AG04450 (cell line): ENCODE results near the gene CPXM2. TPM values are rescaled to one million over a fixed set of nuclear protein-coding genes. Genes with fewer than 3 reads are reported as not detected.

Experiments
- CTCF ChIA-PET: fragments of 300-600, 350-600 bp; formaldehyde crosslinking; extraction: SDS; loops from one replicate; lab custom pipeline; 2022; ENCODE audit warnings: antibody characterized with exemption, inconsistent platforms; lab: Charles Lee
- POLR2A ChIA-PET: fragments of 350-600 bp; formaldehyde crosslinking; extraction: SDS; loops from one replicate; lab custom pipeline; 2021; ENCODE audit warnings: antibody characterized with exemption, inconsistent platforms; lab: Yijun Ruan, JAX
- DNase-seq: peaks from one replicate; pipeline ENCODE4 v3.0.0-alpha.2; 2011; ENCODE audit warnings: low read depth, low spot score
- H3K27ac ChIP-seq: one replicate; pipeline ENCODE4 v1.5.1; 2012; ENCODE audit warnings: low read depth, low read length, control low read depth
- H3K27me3 ChIP-seq: one replicate; pipeline ENCODE4 v1.6.0; 2012; ENCODE audit warnings: low read length; ENCODE audit not compliant: control insufficient read depth, insufficient read depth
- H3K4me3 ChIP-seq: 2 replicates; pipeline ENCODE4 v1.5.1; 2011; ENCODE audit warnings: mild to moderate bottlenecking, low read depth, low read length, control low read depth
- H3K9me3 ChIP-seq: 2 replicates; pipeline ENCODE4 v1.5.1; 2012; ENCODE audit warnings: low read length; ENCODE audit not compliant: control insufficient read depth, insufficient read depth
- polyA plus RNA-seq: library from polyadenylated mRNA; depleted of rRNA; stranded (reverse); fragments of >200 nt; gene quantifications from 2 replicates; pipeline ENCODE4 v1.2.3, GENCODE V29; 2011
- TF ChIP-seq, protein P1 (sequence below): IDR thresholded peaks from 2 replicates; pipeline ENCODE4 v1.5.1; 2011; ENCODE audit warnings: low read depth, low read length, control low read depth, inconsistent platforms

Gene CPXM2
- polyA plus RNA-seq, 1 experiment, result not detected

DNA sequence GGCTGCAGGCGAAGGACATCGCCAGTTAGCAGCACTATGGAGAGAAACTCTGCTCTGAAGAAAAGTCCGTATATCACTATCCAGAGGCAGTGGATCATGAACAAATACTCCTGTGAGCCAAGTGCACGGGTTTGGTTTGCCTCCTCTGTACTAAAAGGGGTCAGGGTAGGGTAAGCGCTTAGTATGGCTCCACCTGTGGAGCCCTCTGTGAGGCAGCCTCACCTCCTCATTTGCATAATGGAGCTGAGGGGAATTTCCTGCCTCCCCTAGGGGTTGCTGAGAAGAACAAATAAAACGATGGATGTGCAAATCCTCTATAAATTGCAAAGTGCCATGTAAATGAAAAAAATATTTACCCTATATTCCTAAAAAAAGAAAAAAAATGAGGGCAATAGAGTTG lies 162.1 kb downstream of the CPXM2 start:
- H3K27ac ChIP-seq, result no peak overlapping the region
- TF ChIP-seq, protein P1, sequence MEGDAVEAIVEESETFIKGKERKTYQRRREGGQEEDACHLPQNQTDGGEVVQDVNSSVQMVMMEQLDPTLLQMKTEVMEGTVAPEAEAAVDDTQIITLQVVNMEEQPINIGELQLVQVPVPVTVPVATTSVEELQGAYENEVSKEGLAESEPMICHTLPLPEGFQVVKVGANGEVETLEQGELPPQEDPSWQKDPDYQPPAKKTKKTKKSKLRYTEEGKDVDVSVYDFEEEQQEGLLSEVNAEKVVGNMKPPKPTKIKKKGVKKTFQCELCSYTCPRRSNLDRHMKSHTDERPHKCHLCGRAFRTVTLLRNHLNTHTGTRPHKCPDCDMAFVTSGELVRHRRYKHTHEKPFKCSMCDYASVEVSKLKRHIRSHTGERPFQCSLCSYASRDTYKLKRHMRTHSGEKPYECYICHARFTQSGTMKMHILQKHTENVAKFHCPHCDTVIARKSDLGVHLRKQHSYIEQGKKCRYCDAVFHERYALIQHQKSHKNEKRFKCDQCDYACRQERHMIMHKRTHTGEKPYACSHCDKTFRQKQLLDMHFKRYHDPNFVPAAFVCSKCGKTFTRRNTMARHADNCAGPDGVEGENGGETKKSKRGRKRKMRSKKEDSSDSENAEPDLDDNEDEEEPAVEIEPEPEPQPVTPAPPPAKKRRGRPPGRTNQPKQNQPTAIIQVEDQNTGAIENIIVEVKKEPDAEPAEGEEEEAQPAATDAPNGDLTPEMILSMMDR, result no peak
- no peak for DNase-seq
- POLR2A ChIA-PET, result no interaction called here
- peaks cover 63% of the 10 kb centered on the region for H3K9me3 ChIP-seq
- H3K4me3 ChIP-seq, result no peak overlapping the region
- no peaks in the 10 kb centered on the region for H3K27me3 ChIP-seq
- CTCF ChIA-PET, result no interaction called here

DNA sequence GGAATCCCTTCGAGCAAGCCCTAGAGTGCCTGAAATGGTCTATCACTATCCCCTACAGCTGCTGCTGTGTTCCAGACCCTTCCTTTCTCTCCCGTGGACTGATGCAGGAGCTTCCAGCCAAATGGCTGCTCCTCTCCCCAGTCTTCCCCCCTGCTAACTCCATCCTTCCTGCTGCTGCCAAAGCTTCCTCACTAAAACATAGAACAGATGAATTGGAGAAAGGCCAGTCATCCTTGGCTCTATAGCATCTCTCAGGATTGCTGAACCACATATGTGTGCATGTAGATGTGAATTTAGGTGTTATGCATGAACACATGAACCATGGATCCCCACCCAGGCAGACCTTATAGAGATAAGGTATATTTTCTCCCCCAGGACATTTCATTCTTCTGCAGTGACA lies 164.8 kb downstream of the CPXM2 start:
- peaks cover 69% of the 10 kb centered on the region for H3K9me3 ChIP-seq
- no peak overlapping the region for H3K4me3 ChIP-seq
- H3K27me3 ChIP-seq, result no peaks in the 10 kb centered on the region
- no peak overlapping the region for H3K27ac ChIP-seq
- CTCF ChIA-PET, result no interaction called here
- DNase-seq, result no peak
- TF ChIP-seq, protein P1, result no peak
- POLR2A ChIA-PET, result no interaction called here

DNA sequence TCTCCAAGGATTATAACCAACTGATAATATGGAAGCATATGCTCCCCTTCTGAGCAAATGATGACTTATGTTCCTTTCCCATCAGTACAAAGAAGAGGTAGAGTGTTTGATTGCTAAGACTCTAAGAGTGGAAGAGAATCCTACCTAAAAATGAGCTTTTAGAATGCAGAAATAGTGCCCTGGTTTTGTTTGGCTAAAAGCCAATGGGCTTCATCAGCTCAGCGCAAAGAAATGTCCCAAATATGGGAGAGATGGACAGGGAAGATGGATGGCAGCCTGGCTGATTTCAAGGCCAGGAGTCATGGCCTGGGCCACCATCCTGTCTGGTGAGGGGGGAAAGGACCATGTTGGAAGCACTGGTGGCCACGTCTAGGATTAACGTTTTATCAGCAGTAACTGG lies 165.2 kb downstream of the CPXM2 start:
- TF ChIP-seq, protein P1, result no peak
- ChIA-PET CTCF (no interaction called here), POLR2A (no interaction called here)
- H3K27ac ChIP-seq, result no peak overlapping the region
- H3K27me3 ChIP-seq, result no peaks in the 10 kb centered on the region
- H3K4me3 ChIP-seq, result no peak overlapping the region
- no peak for DNase-seq
- H3K9me3 ChIP-seq, result peaks cover 70% of the 10 kb centered on the region

DNA sequence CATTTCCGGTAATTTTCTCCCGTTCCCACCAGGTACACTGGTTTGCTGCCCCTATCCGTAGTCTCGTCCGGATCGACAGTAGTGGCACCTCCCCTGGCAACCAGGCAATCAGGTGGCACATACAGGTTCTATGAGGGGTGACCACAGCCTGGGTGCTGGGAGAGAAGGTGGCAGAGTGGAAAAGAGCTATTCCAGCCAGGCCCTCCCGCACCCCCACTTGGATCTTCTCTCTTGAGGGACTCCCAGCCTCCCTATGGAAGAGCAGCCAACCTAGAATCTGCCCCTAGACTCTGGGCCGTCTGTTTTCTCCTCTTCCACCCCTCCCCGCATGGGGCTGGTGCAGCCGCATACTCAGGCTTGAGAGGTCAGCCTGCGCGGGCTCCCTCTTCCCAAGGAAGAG lies 166.9 kb downstream of the CPXM2 start:
- no peak for DNase-seq
- TF ChIP-seq, protein P1, result no peak
- CTCF ChIA-PET, result no interaction called here
- peaks cover 71% of the 10 kb centered on the region for H3K9me3 ChIP-seq
- POLR2A ChIA-PET, result no interaction called here
- H3K27ac ChIP-seq, result no peak overlapping the region
- H3K27me3 ChIP-seq, result no peaks in the 10 kb centered on the region
- no peak overlapping the region for H3K4me3 ChIP-seq

DNA sequence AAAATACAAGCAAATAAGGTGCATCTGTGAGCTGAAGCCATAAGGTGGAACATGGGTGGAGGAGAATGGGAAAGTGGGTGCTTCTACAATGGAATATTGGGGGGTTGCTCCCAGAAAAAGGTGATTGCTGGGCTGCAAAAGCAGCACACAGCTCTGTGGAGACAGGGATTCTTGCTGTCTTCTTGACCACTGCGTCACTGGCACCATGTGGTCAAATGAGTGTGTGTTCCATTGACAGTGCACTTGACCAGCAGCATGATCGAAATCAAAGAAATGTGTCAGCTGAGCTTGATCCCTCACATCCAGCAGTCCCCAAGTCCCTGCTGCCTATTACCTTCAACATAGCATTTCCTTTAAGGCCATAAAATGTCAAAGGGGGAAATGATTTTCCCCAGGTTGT lies 169.3 kb downstream of the CPXM2 start:
- peaks cover 60% of the 10 kb centered on the region for H3K9me3 ChIP-seq
- ChIA-PET CTCF (no interaction called here), POLR2A (no interaction called here)
- H3K27ac ChIP-seq, result no peak overlapping the region
- TF ChIP-seq, protein P1, result no peak
- DNase-seq, result no peak
- no peak overlapping the region for H3K4me3 ChIP-seq
- H3K27me3 ChIP-seq, result no peaks in the 10 kb centered on the region
